HG02884 (cell line): ENCODE data around the gene RIMS3.
"Not testable (repeated sequence)": the region's sequence is repeated elsewhere in the genome, so short reads cannot be mapped to it uniquely, and the experiment has no call there.

Source experiments
- ATAC-seq: cut with Tn5 transposase; IDR thresholded peaks from one replicate; pipeline ENCODE4 v1.9.1; 2021; ENCODE audit warnings: mild to moderate bottlenecking, moderate library complexity; ENCODE audit not compliant: unreplicated experiment

RIMS3 gene

DNA sequence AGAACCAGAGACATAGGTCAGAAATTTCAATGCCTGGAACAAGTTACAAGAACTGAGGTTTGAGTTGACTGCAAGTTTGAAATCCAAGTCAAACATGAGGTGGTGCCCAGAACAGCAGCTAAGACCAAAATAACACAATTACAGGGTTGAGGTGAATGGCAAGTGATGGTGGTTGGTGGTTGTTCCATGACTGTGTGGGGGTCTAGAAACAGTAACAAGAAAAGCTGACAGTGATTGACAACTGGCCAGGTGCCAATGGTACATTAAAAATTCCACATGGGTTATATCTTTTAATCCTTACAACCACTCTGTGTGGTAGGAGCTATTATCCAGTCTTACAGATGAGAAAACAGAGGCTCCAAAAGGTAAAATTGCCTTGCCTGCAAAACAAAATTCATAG, 32.0 kb downstream of the RIMS3 start:
- ATAC-seq = no peak

DNA sequence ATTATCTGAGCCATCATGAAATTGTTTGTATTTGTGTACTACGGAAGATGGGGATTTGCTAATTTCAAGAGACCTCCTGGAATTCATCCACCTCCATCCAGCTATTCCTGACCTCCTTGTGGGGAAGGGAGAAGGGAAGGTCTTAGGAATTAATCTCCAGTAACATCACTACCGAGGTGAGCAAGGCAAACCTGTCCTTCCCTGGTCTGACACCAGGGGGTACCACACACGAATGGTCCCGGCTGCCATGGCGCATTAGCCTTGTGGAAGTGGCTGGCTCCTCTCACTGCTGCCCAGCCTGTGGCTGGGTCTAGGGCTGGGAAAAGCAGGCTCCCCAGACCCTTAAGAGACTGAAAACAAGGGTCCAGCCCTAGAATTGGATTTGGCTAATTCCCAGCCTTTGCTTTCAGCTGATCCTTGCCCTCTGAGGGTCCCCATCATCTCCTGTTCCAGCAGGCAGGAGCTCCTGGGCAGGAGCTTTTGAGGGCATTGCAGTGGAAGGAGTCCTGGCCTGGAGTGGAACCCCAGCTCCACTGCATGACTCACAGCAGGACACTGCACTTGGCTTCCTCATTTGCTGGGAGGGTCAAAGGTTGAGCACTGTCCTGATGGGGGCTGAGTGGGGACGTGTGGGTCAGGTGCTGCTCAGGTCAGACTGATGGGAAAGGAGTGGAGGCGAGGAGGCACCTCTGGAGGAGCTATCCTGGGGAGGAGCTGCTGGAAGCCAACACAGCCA, 34.8 kb downstream of the RIMS3 start:
- ATAC-seq = no peak

DNA sequence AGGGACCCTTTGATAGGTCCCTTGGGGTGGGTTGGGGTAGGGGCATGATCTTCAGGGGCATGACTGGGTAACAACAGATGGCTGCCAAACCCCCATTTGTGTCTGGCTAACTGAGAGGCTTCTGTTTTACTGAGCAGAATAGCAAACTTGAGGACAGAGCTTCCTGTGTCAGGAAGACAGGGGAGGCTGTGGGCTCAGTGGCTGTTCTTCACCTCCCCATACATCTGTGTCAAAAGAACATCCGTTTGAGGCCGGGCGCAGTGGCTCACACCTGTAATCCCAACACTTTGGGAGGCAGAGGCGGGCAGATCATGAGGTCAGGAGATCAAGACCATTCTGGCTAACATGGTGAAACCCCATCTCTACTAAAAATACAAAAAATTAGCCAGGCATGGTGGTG, 35.9 kb downstream of the RIMS3 start:
- ATAC-seq = not testable (repeated sequence)

DNA sequence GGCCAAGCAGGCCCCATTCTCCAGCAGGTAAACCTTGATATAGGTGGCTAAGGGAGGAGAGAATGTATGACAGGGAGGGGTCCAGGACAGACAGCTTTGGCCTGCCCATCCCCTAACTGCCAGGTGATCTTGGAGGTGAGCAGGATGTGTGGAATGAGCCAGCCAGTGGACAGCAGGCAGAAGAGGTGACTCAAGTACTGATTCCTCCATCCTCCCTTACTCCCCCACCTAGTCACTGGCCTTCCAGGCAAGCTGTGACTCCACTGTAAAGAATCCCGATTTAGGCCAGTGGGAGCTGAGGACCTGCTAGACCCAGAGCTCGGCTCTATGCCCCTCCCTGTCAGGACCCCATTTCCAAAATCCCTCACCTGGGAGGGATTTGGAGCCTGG, 36.6 kb downstream of the RIMS3 start:
- ATAC-seq = no peak

DNA sequence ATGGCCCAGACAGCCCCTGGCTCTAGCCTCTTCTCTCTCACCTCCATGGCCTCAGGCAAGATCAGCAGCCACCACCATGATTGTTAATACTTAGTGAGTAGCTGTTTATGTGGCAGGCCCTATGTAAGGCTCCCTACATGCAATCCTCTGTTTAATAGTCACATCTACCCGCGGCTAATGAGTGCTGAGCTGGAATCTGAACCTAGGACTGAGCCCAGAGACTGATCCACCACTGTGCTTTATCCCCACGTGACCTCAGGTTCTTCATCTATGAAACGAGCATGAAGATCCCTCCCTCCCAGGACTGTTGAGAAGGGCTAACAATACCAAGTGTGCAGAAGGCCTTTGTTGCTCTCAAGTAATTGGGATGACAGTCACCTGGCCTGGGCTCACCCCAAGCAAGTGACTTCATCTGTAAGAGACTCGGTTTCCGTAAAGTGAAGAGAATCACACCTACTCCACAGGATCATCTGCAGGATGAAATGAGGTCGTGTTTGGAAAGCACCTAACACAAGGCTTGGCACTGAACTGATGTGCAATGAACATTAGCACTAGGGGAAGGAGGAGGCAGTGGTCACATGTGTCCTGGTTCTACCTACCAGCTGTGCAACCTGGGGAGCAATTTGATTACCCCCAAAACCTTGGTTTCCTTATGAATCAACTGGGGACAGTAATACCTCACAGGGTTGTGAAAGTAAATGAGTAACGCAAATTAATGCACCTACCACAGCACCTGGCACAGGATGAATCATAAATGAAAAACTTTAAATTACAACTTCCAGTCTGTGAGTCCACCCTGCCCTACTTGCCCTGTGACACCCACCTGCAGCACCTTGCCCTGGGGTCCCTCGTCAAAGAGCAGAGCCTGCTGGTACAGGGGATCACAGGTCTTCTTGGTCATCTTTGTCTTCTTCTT, 37.2 kb downstream of the RIMS3 start:
- ATAC-seq = no peak

DNA sequence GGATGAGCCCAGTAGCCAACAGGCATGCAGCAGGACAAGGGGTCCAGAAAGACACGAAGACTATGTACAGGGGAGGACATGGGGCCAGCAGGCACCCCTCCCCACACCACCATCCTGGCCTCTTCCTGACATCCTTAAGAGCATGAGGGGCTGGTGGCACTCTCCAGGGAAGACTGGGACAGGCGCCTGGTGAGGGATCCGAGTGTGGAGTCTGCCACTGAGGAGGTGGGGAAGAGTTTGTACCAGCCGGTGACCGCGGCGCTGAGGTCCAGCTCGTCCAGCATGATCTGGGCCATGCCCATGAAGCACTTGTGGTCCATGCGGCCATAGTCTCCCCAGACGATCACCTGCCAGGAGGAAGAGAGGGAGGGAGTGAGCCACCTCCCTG, 39.1 kb downstream of the RIMS3 start:
- no peak for ATAC-seq

DNA sequence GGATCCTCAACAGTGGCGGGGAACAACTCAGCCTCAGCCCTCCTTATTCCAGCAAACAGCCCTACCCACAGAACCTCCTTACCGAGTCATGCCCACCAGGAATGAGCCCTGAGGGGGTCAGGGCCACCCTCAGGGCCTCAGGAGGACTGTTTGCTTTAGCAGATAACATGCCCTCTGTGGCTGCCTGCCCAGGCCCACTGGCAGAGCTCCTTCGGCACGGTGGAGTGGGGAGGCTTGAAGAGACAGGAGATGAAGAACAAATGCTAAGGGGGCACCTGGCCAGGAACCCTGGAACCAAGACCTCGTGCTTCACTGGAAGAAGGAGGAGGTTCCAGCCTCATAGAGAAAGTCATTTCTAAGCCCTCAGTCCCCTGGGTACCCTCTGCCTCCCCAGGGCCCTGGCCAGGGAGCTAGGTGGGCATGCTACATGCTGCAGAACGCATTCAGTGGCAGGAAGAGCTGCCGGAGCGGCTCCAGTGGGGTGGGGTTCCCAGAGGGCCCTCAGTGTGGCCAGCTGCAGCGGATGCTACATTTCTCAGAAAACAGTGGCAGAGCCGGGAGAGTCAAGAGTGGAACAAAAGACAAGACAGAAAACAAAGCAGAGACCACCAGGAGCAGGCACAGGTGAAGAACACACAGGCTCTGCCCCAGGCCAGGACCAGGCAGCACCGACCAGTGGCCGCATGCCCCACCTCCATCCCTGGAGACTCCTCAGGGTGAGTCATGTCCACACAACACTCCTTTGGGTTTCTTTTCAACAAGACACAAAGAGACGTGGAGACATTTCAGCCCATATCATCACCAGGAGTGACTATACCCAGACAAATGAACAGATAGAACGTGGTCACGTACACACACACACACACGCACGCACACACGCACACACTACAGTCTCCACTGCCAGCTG, 39.8 kb downstream of the RIMS3 start:
- no peak for ATAC-seq

DNA sequence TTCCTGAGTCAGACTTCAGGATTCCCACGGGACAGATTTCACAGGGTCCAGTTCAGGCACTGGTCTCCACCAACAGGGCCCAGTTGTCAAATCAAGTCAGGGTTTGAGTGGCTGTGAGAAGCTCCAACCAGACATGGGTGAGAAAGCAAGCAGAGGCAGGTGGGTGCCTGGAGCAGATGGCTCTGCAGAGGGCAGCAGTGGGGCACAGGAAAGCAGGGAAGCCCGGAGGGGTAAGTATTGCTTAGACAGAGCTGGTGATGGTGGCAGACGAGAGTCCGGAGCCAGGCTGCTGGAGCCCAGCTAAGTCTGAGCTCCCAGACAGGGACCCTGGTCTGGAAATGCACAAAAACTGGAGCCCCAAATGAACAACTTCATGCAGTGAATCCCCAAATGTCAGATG, 40.4 kb downstream of the RIMS3 start:
- no peak for ATAC-seq

DNA sequence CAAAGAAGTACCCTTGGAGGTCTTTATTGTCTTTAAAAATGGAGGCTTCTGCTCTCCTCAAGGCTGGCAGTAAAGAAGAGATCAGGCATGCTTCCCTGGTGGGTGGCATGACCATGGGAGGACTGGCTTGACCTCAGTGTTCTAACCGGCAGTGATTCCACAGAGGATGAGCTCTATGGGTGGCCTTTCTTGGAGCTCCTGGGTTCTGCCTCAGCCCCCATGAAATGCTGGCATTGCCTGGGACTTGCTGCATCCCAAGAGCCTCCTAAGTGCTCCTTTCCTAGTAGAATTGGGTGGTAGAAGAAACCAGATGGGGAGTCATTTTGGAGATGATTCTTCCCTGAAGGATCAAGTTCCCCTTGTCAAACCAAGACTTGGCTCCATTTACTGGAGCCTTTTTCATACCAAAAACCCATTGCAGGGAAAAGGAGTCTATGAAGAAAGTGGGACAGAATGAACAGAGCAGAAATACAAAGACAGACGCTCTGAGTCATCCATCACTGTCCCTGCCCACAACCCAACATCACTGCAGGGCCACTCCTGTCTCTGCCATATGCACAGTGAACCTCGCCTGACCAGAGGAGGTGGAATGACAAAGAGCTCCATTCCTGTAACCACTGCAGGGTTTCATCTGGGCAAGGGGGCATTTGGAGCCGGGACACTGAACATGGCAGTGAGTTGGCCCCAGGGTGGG, 42.4 kb downstream of the RIMS3 start:
- no peak for ATAC-seq

DNA sequence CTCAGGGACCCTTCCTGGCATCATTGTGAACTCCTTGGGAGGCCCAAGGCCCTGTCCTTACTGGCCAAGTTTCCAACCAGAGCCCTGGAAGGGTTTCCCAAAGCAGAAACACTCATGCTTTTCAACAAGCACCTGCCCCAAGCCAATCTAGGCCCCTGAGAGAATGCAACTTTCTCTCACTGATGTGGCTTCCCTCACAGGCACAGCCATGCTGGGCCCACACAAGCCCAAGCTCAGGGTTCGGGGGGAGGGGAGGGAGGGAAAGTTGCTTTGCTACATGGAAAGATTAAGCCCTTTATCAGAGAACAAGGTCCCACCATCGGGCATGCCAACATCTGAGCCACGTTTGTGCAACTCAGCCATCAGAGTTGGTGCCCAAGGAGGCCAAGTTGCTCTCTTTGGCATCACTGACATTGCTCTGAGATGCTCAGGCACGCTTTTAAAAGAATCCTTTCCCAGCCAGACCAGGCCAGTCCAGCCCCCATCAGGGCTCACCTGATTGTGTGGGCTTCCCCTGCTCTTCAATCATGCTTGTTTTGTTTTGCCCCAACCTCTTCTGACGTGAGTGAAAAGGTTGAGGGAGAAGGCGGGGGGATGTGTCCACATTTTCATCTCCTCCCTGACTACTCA, 43.5 kb downstream of the RIMS3 start:
- no peak for ATAC-seq

DNA sequence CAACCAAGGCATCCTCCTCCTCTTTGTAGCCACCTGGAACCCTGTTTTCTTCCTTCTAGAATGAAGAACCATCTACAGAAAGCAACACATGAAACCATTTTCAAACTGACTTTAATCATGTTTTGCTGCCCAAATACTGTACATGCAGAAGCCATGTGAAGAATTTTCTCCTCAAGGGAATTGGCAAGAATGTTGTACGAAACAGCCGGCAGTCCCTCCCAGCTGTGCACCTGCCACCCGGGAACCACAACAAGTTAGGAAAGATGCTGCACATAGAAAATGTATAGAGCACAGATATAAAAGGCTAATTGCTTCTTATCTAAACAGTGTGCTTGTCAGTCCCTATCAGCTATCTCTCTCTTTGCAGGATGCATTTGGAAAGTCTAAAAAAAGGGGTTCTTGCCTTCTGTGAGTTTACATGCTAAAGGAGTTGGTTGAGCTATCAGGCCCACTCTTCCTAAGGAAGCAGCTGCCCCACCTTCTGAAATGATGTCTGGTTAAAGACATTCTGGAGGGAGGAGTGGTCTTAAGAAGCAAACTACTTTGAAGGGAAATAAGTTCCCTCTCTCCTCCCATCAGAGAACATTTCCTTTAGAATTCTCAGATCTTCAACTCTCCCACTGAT, 44.8 kb downstream of the RIMS3 start:
- no peak for ATAC-seq

DNA sequence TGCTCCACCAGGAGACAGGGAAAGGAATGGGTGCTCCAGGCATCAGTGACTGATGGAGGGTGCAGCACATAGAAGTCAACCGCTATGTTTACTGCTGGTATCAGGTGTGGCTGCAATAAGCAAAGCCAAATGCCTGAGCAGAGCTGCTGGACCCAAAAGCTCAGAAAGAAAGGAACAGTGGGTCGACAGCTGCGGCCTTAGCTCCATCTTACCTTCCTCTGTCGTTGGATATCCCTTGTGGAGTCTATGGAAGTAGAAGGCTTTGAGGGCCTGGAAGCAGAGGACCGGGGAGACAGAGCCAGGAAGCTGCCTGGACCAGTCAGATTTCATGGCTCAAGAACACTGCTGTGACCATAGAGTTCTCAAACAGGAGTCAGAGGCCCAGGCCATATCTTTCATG, 45.3 kb downstream of the RIMS3 start:
- ATAC-seq = no peak

DNA sequence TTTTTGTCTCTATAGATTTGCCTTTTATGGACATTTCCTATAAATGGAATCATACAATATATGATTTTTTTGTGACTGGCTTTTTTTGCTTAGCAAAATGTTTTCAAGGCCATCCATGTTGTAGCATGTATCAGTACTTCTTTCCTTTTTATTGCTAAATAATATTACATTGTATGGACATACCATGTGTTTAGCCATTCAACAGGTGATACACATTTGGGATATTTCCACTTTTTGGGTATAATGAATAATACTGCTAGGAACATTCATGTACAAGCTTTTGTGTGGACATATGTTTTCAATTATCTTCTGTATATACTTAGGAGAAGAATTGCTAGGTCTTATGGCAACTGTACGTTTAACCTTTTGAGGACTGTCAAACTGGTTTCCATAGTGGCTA, 47.4 kb downstream of the RIMS3 start:
- no peak for ATAC-seq

DNA sequence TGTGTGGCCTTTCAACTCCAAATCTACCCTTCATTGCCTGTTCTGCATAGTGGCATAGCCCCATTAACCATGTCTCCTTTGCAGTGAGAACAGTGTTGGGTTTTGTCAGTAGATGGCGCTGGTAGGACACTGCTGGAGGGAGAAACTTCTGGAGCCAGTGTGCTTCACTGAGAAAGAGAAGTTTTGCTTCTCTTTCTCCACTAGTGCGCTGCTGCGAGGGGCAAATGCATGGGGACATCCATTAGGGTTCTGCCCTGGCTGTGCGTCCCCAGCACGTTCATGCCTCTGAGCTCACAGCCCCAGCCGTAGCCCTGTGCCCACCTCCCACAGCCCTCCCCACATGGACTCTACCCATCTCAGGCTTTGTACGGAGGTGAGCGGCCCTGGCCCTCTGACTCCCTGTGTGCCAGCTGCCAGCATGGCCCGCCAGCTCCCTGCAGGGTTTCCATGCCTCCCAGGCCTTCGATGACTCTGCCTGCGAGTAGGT, 53.1 kb downstream of the RIMS3 start:
- no peak for ATAC-seq

DNA sequence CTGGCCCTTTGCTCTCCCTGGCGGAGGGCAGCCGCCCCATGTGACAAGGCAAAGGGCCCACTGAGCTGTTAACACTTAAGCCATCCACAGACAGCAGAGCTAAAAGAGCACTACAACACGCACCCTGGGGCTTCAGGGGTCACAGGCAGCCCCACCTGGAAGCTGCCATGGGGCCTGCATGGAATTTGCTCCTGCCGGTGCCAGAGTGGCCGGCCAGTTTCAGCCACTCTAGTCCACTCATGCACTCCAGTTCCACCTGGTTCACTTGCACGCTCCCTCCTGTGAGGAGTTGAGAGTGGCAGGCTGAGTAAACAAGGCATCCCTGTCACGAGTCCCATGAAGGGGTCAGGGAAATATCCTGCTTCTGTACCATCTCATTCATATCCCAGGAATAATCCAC, 55.3 kb downstream of the RIMS3 start:
- ATAC-seq = no peak

DNA sequence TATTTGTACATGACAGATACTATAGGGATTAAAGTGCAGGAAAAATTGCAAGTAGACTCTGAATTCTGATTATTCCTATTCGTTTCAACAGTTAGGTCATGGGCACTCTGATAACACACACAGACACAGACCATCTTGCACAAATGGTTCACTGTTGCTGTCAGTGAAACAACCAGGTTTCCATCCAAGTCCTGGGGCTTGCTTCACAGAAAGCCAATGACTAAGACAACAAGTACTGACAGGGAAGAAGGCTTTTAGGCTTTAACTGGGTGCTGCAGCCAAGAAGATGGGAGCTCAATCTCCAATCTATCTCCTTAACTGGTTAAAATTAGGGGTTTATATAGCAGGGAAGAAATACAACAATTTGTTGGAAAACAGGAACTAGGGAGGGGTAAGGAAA, 57.6 kb downstream of the RIMS3 start:
- ATAC-seq = no peak

DNA sequence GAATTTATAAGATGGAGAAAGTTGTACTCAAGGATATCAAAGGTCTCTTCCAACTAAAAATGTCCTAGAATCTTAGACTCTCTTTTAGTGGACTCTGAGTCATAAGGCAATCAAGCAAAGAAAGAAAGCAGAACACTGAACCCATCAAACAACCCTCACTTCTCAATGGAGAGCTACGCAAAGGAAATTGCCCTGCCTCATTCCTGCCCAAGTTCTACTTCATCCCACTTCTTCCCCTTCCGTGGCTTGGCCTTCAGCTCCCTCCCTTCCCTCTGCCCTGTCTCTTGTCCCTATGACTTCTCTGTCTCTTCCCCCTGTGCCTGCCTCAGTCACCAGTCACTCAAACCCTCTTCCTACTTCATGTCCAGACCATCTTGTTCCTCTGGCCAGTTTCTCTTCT, 58.5 kb downstream of the RIMS3 start:
- no peak for ATAC-seq

DNA sequence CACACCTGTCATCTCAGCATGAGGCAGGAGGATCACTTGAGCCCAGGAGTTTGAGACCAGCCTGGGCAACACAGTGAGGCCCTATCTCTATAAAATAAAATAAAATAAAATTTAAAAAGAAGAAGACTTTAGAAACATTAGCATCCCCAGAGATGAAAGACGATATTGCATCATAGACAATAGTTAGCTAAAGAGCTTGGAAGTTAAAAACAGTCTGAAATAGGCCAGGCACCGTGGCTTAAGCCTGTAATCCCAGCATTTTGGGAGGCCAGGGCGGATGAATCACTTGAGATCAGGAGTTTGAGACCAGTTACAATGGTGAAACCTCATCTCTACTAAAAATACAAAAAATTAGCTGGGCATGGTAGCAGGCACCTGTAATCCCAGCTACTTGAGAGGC, 59.3 kb downstream of the RIMS3 start:
- ATAC-seq = no peak

DNA sequence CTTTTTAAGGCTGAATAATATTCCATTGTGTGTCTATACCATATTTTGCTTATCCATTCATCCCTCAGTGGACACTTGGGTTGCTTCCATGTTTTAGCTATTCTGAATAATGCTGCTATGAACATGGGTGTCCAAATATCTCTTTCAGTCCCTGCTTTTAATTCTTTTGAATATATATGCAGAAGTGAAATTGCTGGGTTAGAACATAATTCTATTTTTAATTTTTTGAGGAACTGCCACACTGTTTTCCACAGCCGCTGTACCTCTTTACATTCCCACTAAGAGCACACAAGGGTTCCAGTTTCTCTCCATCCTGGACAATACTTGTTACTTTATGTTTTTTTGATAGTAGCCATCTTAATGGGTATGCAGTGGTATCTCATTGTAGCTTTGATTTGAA, 65.6 kb downstream of the RIMS3 start:
- no peak for ATAC-seq

DNA sequence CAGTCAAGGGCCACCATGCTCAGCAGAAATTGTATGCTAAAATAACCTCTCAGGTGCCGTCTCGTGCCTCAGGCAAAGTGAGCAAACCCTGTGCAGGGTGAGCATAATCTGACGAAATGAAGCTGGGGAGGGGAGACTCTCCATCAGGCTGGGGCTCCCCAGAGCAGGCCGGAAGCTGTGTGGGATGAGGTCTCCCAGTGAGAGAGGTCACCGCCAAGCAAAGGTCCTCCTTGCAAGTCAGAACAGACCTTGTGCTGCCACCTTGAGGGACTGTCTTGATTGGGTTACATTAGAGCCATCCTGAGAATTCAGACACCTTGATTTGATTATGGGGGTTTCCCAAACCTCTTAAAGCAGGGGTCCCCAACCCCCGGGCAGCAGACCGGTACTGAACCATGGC, 69.9 kb downstream of the RIMS3 start:
- no peak for ATAC-seq
